Mesenteric fat pad (tissue), 1 donor: ENCODE results near the gene HDC. TPM values are rescaled to one million over a fixed set of nuclear protein-coding genes. Genes with fewer than 3 reads are reported as not detected.

Experiments used
- DNase-seq: peaks from one replicate; pipeline ENCODE4 v3.0.0-alpha.2; 2020; ENCODE audit warnings: low spot score
- total RNA-seq: library from RNA; stranded (reverse); fragmentation: NEBNext Ultra II Directional; extraction: Animal tissue kit (Norgen Biotek cat#: 25700); gene quantifications from one replicate; pipeline ENCODE4 v1.2.1, GENCODE V29; 2021
- donor health status: DM: yes; HTN: yes; CAD: no.

HDC gene
- total RNA-seq, 1 donor from 2014 or later = 3.2 TPM

DNA sequence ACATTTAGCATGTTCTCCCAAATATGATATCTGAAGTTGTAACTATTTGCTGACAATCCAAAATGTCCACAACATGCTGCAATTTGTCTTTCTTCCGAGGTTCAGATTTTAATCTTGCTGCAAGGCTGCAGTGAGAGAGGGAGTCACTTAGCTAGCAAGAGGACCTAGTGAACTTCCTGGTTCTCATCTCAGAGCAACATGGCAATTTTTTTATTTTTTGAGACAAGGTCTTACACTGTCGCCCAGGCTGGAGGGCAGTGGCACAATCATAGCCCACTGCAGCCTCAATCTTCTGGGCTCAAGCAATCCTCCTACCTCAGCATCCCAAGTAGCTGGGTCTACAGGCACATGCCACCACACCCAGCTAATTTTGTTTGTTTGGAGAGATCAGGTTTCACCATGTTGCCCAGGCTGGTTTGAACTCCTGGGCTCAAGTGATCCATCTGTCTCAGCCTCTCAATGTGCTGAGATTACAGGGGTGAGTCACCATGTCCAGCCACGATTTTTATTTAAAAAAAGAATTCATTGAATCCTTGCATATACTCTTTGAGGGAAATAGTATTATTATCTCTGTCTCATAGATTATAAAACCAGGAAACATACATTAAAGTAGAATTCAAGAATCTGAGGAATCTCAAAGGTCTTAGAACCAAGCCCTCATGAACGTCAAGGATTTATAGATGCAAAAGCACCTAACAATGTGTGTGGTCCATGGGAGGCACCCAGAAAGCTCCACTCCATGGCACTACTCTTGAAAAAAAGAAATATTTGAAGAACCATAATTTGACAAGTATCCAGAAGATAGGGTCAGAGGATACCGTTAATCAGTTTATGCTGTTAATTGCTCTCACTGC, 9.1 kb downstream of the HDC start:
- no peak for DNase-seq

DNA sequence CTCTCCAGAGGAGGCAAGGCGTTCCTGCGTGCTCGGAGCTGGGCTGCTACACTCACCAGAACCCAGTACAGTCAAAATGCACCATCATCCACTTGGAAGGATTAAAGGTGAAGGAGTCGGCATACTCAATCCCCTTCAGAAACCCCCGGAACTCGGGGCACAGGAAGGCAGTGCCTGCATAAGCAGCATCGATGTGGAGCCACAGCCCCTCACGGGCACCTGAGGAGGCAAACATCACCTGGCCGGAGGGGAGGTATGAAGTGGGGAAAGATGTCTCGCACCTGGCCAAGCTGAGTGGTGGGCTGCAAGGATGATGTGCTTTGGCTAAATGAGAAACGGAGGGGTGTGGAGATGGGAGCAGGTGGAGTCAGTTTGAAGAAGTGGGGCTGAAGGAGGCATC, 13.0 kb downstream of the HDC start:
- no peak for DNase-seq

DNA sequence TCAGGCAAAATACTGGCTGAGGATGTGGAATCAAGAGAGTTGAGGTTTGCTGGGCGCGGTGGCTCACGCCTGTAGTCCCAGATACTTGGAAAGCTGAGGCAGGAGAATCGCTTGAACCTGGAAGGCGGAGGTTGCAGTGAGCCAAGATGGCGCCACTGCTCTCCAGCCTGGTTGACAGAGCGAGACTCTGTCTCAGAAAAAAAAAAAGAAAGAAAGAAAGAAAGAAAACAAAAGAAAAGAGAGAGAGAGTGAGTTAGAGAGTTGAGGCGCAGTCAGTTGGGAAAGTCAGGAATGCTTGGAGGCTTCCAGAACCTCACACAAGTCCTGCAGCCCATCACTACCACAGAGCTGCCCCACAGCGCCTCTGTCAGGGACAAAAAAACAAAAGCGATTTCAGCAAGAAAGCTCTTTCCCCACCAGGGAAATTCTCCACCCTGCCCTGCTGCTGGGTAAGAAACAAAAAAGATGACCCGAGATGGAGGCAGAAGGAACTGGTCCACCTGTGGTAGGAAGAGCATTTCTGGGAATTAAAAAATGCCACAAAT, 13.8 kb downstream of the HDC start:
- DNase-seq = no peak

DNA sequence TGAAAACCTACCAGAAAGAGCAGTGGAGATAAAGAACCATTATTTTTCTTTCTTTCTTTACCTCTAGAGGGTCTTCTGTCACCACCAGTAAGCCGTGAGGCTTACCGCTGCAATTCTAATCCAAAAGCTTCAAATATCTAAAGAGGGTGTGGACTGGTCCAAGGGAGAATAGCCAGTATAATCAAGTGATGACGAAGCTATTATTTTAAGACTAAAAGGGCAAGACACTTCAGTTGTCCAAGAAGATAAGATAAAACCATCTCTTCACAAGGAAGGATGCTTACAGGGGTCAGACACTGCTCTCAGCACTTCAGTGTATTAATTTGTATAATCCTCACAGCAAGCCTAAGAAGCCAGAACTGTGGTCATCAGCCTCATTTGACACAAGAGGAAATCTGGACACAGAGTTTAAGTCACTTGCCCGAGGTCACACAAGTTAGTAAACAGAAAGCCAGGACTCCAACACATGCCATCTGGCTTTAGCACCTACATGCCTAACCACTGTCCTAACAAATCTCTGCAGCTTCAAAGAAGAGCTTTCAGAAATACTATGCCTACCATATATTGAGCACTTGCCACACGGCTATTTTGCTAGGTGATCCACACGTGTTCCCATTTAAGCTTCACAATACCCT, 14.6 kb downstream of the HDC start:
- DNase-seq = no peak

DNA sequence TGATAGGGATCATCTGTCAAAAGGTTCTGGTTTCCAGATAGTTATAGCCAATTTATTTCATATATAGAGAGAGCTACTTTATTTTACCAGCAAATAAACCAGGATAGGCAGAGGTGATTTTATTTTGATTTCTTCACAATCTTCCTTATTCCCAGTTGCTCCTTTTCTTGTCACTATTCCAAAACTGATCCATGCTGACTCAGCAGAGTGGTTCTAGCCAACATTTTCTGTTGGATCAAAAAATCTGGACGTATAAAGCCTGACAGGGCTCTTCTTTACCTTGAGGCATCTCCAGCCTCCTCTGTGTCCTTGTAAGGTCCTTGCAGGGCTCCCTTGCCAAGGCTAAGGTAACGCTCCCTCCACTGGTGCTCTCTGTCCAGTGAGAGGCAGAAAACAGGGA, 15.8 kb downstream of the HDC start:
- DNase-seq = no peak

DNA sequence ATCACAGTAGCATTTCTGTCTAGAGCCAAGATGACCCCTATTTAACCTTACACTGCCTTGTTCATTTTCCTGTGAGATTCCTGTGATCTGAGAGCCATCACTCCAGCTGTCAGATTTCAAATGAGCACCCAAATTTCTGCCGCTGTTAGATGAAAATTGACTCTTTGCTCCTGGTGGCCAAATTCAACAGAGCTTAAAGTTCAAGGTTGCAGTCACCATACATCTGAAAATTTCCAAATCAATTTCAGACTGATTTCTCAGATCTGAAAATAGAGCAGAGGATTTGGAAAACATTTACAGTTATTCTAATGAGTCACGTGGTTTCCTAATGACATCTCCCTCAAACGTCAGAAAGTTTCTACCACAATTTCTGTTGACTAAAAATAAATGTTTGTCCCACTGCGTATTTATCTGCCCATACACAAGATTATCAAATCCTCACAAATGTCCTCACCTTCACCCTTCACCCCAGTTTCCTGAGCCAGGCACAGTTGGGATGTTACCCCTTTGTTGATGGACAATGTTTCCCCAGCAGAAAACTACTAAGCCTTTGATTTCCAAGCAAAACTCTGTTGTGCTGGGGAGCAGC, 16.4 kb downstream of the HDC start:
- DNase-seq = no peak

DNA sequence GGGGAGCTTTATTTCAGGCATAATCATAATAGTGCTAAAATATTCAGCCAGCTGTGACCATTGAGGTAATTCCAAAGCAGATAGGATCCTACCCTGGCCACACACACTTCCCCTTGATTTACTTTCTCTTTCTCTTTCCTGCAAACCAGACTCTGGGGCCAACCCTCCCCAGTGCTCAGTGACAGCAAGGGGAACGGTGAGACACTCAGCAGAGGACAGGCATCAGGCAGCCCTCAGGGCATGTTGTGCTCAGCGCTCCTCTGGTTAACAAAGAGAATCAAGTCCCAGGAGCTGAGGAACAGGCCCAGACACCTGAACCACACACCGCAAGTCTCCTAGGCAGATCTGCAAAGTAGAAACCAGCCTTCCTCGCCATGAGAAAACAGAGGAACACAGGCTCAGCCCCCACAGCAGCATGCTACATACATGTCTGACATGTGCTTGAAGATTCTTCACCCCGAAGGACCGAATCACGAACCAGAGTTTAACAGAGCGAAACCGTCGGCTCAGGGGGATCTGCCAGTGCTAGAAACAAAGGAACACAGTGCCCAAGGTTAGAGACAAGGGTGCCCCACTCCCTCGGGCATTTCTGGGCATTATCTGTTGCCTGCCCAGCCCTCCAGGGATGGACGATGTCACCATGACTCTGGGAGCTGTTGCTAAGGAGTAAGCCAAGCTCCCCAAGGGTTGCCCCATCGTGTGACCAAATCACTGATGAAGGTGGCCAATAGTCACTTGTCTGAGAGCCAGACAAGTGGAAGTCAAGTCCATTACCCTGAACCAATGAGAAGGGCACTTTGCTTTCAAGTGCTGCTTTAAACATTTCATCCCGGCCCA, 17.5 kb downstream of the HDC start:
- peak; percentile 84 for DNase-seq

DNA sequence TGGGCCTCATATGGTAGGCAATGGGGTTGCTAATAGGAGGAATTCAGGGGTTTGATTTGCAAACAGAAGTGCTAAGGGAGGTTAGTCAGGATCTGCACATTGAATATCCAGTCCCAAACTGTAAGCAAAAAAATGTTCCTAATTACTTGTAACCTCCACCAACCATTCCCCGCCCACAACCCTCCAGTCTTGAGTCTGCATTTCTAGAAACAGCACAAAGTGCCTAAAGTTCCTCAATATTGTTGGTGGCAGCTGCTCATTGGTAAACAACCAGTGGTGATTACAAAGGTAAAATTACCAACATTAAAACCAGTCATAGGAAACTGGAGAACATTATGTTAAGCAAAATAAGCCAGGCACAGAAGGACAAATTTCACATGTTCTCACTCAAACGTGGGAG, 18.9 kb downstream of the HDC start:
- DNase-seq = no peak

DNA sequence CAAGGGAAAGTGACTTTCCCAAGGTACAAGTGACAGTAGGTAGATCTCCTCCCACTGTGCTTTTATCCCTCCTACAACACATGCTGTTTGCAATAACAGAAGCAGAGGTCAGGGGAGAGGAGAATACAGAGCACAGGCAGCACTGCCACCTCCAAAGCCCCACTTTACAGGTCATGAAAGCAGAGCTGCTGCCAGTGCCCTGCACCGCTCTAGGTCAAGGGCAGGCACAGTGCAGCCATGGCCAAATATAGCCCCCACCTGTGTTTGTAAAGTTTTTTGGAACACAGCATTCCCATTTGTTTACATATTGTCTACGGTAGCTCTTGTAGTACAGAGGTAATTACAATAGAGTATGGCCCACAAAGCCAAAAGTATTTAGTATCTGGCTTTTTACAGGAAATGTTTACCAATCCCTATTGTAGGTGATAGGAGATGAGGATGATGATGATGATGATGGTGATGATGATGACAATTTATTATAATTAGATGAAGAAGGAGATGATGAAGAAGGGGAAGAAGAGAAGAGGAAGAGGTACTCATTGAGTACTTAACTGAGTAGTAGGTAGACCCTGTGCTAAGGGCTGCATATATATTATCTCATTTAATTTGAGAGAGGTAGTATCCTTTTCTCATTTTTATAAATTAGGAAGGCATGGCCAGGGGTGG, 20.4 kb downstream of the HDC start:
- DNase-seq = no peak

DNA sequence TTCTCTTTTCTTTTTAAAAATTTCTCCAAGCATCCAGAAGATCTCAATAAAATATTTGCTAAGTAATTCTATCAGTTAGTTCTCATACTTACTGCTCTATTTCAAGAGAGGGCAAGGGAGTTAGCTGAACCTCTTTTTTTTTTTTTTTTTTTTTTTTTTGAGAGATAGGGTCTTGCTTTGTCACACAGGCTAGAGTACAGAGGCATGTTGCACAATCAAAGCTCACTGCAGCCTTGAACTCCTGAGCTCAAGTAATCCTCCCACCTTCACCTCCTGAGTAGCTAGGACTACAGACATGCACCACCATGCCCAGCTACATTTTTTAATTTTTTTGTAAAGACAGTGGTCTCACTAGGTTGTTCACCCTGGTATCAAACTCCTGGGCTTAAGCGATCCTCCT, 21.4 kb downstream of the HDC start:
- no peak for DNase-seq

DNA sequence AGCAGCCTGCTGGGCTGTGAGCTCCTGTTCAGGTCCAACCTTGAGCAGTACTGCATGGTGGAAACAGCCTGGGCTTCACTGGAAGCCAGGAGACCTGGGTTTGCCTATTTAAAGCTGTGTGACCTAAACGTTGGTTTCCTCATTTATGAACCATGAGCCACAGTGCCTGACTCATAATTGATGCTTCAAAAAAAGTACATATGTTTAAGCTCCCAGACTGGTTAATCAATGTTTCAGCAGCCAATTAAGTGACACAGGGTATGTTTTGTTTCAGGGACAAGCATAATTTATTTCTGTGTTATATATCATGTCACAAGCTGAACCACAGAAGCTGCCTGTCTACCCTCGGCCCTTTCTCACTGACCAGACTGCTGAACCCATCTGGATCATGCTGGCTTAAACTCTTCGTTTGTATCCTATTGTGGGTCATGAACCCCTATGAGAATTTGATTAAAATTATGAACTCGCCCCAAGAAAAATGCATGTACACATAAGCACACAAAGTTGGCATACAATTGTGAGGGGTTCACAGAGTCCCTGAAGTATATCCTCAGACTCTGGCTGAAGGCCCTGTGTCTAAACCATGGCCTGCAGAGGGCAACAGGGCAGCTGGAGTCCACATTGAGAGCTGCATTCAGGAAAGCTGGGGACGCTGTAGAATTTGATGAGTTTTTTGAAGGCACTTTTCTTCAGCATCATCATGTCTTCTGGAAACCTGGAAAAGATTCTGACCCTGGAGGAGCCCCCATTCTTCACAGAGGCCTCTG, 23.7 kb downstream of the HDC start:
- no peak for DNase-seq

DNA sequence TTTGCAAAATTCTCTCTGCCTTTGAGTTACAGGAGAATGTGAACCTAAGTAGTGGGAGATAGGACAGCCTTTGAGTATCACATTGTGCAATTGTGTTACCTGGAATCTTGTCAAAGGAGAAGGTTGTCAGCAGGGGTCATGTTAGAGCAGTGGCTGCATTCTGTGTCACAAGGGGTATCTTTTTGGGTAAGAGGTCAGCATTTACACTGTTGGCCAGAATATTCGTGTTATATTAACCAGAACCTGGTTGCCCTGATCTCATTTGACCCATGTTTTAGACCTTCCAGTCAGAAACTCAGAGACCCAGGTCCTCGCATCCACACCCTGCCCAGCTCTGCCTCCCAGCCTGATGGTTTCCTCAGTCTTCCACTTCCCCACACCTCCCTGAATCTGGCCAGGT, 27.3 kb downstream of the HDC start:
- no peak for DNase-seq

DNA sequence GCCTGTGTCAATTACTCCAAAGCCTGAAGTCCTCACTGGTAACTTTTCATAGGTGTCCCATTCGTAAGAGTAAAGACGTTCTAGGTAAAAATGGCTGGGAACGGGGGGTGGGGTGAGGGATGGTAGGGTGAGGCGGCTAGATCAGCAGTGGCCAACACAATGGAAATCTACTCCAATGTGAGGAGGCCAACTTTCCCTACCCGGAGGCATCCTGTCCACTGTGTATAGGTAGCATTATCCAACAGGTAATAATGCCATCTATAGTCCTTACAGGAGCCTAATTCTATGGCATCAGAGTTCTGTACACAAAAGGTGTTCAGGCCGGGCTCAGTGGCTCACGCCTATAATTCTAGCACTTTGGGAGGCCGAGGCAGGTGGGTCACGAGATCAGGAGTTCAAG, 29.1 kb downstream of the HDC start:
- no peak for DNase-seq

DNA sequence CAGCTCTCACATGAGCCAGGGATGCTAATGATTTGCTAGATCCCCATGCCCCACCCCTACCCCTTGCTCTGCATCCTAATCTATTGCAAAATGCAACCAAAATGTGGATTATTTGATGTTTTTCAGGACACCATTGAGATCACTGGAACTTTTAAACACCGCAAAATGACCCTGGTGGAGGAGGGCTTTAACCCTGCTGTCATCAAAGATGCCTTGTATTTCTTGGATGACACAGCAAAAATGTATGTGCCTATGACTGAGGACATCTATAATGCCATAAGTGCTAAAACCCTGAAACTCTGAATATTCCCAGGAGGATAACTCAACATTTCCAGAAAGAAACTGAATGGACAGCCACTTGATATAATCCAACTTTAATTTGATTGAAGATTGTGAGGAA, 29.7 kb downstream of the HDC start:
- DNase-seq = no peak

DNA sequence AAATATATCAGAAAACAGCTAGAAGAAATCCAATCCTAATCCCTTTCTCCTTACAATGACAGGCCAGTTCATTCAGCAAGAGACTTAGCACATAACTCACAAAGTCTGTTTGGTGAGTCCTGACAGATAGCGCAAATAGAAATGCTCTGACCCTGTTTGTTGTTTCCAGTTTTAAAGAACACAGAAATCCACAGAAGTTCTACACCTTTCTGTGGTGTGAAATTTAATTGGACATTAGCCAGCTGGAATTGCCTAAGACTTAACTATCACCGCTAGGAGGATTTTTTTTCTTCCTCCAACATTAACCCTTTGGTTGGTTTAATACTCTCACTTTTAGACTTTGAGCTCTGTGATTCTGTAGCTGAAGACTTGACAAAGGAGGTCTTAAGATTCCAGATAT, 30.8 kb downstream of the HDC start:
- no peak for DNase-seq

DNA sequence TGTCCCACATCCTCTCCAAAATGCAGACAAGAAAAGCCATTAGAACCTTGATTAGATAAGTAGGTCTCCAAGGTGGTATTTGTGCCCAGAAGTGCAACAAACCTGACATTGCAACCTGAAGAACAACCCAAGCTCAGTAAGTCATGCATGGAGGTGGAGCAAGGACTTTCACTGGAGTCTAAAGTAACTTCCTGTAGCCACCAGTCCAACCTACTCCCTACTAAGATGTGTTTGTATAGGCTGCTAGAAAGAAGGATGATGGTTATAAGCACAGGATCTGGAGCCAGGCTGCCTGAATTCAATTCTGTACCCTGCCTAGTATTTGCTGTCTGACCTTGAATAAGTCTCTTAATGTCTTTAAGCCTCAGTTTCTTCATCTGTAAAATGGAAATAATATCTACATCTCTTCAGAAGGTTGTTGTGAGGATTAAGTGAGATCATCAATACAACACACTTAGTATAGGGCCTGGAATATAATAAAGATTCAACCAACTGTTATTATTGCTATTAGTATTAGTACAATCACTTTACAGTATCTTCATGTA, 32.3 kb downstream of the HDC start:
- DNase-seq = no peak

DNA sequence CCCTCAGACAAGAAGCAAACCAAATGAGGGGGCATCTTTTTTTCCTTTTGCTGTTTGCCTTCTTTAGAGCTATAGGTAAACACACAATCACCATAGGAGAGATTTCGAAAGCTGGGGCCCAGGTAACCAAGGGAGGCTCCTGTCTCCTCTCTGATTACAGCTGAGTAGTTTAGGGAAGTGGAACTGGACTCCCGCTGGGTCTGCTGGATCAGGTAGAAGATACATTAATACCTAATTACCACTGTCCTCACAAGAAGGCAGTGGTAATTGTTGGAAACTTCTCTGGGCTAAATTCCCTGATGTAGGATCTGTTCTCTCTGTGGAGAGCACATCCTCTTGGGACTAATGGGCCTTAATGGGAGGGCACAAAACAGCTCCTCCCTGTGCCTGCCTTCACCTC, 32.7 kb downstream of the HDC start:
- no peak for DNase-seq

DNA sequence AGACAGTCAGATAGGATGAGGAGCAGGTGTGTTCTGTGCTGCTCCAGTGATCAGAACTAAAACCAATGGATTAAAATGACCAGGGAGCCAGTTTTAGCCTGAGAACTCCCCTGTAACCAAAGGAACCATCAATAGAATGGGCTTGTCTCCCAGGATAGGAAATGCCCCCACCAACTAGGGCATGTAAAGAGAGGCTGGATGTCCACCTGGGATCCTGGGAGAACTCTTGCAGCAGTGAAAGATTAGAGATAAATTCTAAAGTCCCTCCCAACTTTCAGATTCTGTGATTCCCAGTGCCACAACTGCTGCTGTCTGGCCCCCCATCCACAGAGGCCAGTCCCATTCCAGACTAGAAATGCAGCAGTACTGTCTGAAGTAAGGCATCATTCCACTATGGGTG, 33.8 kb downstream of the HDC start:
- no peak for DNase-seq

DNA sequence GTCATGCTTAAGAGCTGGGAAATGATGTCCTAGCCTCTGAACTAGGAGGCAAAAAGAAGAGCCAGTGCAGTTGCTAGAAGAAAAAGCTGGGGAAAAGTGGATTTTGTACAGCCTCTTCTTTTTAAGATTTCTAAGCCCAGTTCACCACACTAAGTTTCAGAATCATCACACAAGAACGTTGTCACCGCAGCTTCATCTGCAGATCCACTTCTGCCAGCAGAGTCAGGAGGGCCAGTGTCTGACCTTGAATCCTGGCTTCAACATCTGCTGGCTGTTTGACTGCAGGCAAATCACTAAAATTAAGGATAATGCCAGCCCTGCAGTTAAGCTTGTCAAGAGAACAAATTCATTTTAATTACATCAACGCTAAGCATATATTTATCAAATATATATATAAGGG, 36.2 kb downstream of the HDC start:
- DNase-seq = no peak

DNA sequence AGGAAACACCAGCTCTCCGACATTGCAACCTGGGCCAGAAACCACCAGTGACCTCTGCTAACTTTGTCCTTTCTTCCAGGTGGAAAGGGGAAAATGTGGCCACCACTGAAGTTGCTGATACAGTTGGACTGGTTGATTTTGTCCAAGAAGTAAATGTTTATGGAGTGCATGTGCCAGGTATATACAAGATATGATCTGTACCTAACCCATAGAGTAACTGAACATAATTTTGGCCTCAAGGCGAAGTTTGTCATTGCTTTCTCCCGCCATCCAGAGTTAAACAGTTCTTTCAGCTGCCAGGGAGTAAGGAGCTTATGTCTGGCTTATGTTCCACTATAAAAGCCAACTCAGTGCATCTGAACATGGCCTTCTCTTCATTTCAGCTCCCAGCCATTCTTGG, 36.7 kb downstream of the HDC start:
- no peak for DNase-seq
